IPS-NIHi7 (cell line): ENCODE results near the gene RAMAC.
A peak's percentile ranks its signal among the peaks of the same experiment; 100 is the strongest.
"Not testable (repeated sequence)": the region's sequence is repeated elsewhere in the genome, so short reads cannot be mapped to it uniquely, and the experiment has no call there.

Source experiments
- DNase-seq: peaks from one replicate; pipeline ENCODE4 v3.0.0; 2012; ENCODE audit warnings: mixed read lengths; ENCODE audit errors: extremely low spot score

RAMAC gene

GRCh38 chr15:82968066-82968465 is 17.9 kb upstream of the RAMAC start:
- no peak for DNase-seq

GRCh38 chr15:82969353-82969752 is 16.7 kb upstream of the RAMAC start:
- DNase-seq, result no peak

GRCh38 chr15:82970078-82970686 is 15.8 kb upstream of the RAMAC start:
- DNase-seq, result no peak

GRCh38 chr15:82970696-82971095 is 15.3 kb upstream of the RAMAC start:
- no peak for DNase-seq

GRCh38 chr15:82971218-82971984 is 14.6 kb upstream of the RAMAC start:
- DNase-seq, result no peak

GRCh38 chr15:82972990-82973389 is 13.0 kb upstream of the RAMAC start:
- no peak for DNase-seq

- DNase-seq, result no peak
Measured at GRCh38 chr15:82977076-82977475, 8.9 kb upstream of the RAMAC start.

GRCh38 chr15:82978438-82978837 is 7.6 kb upstream of the RAMAC start:
- no peak for DNase-seq

GRCh38 chr15:82979726-82980125 is 6.3 kb upstream of the RAMAC start:
- no peak for DNase-seq

- DNase-seq, result no peak
Measured at GRCh38 chr15:82980981-82981380, 5.0 kb upstream of the RAMAC start.

- DNase-seq, result peak; percentile 41
Measured at GRCh38 chr15:82986442-82986780, 401 bp downstream of the RAMAC start.

GRCh38 chr15:82992436-82992998 is 6.5 kb downstream of the RAMAC start:
- no peak for DNase-seq

GRCh38 chr15:82993144-82993543 is 7.1 kb downstream of the RAMAC start:
- DNase-seq, result no peak

GRCh38 chr15:82995076-82995475 is 9.1 kb downstream of the RAMAC start:
- DNase-seq, result no peak

- no peak for DNase-seq
Measured at GRCh38 chr15:82995938-82996337, 9.9 kb downstream of the RAMAC start.

- no peak for DNase-seq
Measured at GRCh38 chr15:82999426-82999825, 13.4 kb downstream of the RAMAC start.

- peak; percentile 44 for DNase-seq
Measured at GRCh38 chr15:82999905-83000671, 14.1 kb downstream of the RAMAC start.

- DNase-seq, result not testable (repeated sequence)
Measured at GRCh38 chr15:83000672-83001031, 14.6 kb downstream of the RAMAC start.

- DNase-seq, result peak; percentile 80
Measured at GRCh38 chr15:83010709-83011270, 24.8 kb downstream of the RAMAC start.

- DNase-seq, result peak; percentile 96
Measured at GRCh38 chr15:83011271-83012075, 25.5 kb downstream of the RAMAC start, which contains the start of gene C15orf40. Gene C15orf40 (minus strand): TSS chr15:83011639. CDS start chr15:83011607, 32 bp downstream.

GRCh38 chr15:83012076-83012426 is 26.0 kb downstream of the RAMAC start:
- DNase-seq, result peak; percentile 9
